Measurements from ENCODE around the gene MYCBP. TPM values are rescaled to one million over a fixed set of nuclear protein-coding genes. Genes with fewer than 3 reads are reported as not detected.
"Not testable (repeated sequence)": the region's sequence is repeated elsewhere in the genome, so short reads cannot be mapped to it uniquely, and the experiment has no call there.

MYCBP gene
- polyA plus RNA-seq (ENCODE audit: insufficient read length in 4 of 4), result 10 to 100 TPM; 26.8 to 42.2 (median 34.7) TPM

DNA sequence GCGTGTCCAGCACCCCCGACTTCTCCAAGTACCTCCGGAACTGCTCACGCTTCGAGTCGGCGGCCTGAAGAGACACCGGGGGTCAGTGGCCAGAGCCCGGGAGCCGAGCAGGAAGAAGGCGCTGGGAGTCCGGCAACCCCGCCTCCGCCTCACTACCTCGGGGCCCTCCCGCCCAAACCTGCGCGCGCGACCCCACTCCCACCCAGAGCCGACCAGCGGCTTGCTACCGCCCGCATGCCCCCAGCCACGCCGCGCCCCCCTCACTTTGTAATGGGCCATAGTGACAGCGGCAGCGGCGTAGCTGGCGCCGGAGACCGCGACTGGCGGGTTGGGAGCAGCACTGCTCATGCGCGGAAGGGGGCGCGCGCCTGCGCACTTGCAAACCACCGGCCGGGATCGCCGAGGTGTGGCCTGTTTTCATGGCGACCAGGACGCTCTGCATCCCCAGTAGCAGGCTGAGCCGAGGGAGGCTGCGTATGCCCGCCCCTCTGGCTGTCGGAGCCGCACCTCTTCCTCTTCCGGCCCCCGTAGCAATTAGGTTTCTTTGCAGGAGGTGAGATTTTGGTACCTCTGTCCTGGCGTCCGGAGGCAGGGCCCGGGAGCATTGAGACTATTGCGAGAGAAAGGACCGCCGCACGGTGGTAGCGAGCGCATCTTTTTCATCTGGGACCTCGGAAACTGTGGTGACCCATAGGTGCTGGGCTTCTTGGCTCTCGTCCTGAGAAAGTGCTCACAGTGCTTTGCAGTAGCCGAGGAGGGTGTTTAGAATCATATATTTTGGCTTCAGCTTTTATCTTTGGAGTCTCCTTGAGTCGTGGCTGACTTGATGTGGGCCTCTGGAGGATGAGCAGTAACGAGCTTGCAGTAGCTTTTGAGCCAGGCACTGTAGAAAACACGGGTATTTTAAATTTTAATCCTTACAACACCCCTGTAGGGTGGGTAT is at the start of gene MYCBP:
TSS of gene MYCBP (minus strand) at position 322 of the 943 bp plus-strand sequence. CDS start at position 279, 43 bp downstream.
- peak; percentile 82 to 93 (median 89) for DNase-seq (ENCODE audit: low read depth in 4 of 4, low spot score in 2 of 4)

DNA sequence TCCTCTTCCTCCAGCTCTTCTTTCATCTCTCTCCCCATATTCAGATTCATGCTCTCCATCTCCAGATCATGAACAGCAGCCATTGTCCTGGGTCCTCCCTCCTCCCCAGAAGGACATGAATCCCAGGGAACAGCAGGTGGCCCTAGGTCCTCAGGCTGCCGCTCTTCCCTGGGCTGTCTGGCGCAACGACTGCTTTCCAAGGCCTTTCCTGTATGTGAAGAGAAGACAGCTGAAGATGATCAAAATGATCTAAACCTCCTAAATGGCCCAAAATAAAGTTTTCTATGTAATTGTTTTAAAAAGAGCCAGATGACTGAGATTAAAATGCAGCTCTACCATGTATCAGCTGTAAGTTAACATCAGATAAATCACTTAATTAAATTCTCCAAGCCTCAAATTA is 46.0 kb upstream of the MYCBP start:
- peak in 2 of 4 donors; percentile 13 to 25 for DNase-seq (ENCODE audit: low read depth in 4 of 4, low spot score in 2 of 4)

DNA sequence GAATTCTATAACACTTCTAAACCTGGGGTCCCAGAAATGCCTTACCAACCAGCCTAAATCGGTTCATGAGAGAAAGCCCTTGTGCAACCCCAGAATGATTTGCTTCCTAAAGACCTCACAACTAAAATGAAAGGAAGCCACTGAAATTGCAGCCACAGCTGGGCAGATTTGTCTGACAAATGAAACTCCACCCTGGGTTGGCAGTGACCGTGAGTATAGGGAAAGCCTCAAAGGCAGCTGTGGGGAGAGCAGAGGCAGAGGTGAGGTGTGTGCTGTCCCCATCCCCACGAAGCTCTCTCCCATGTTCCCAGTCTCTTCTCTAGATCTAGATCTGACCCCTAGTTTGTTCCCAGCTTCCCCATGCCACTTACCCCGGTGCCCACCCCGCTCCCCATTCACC is 45.4 kb upstream of the MYCBP start:
- DNase-seq (ENCODE audit: low read depth in 4 of 4, low spot score in 2 of 4), result no peak

GRCh38 chr1:38917772-38918171 is 44.6 kb upstream of the MYCBP start:
- no peak for DNase-seq (ENCODE audit: low read depth in 4 of 4, low spot score in 2 of 4)

- no peak for DNase-seq (ENCODE audit: low read depth in 4 of 4, low spot score in 2 of 4)
Observed at GRCh38 chr1:38917337-38917736, 44.2 kb upstream of the MYCBP start.

GRCh38 chr1:38915352-38915948 is 42.3 kb upstream of the MYCBP start:
- no peak for DNase-seq (ENCODE audit: low read depth in 4 of 4, low spot score in 2 of 4)

DNA sequence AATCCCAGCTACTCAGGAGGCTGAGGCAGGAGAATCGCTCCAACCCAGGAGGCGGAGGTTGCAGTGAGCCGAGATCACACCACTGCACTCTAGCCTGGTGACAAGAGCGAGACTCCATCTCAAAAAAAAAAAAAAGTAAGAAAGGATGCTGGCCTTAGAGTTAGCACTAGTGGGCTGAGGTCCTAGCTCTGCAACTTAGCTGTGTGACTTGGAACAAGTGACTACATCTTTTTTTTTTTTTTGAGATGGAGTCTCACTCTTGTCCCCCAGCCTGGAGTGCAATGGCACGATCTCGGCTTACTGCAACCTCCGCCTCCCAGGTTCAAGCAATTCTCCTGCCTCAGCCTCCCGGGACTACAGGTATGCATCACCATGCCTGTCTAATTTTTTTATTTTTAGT is 41.8 kb upstream of the MYCBP start:
- DNase-seq (ENCODE audit: low read depth in 4 of 4, low spot score in 2 of 4), result not testable (repeated sequence)

DNA sequence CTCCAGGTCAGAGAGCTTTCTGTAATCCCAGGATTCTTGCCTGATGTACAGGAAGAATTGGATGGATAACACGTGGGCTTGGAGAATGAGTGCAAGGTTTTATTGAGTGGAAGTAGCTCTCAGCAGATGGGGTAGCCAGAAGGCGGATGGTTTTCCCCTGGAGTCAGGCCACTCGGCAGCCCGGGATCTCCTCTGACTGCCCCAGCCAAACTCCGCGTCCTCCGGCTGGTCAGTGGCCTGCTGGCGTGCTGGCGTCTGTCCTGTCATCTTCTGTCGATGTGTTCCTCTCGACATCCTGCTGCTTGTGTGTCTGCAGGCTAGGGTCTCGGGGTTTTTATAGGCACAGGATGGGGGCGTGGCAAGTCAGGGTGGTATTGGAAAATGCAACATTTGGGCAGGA is 35.7 kb upstream of the MYCBP start:
- DNase-seq (ENCODE audit: low read depth in 4 of 4, low spot score in 2 of 4), result no peak

DNA sequence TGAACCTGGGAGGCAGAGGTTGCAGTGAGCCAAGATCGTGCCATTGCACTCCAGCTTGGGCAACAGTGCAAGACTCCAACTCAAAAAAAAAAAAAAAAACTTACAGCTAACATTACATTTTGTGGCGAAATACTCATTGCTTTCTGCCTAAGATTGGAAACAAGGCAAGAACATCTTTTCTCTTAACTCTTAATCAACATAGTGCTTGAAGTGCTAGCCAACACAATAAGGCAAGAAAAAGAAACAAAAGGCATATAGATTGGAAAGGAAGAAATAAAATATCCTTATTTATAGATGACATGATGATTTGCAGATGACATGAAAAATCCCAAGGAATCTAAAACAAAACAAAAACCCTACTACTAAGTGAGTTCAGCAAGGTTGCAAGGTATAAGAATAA is 32.8 kb upstream of the MYCBP start:
- no peak for DNase-seq (ENCODE audit: low read depth in 4 of 4, low spot score in 2 of 4)

GRCh38 chr1:38899560-38899959 is 26.4 kb upstream of the MYCBP start:
- no peak for DNase-seq (ENCODE audit: low read depth in 4 of 4, low spot score in 2 of 4)

- no peak for DNase-seq (ENCODE audit: low read depth in 4 of 4, low spot score in 2 of 4)
Observed at GRCh38 chr1:38898653-38899230, 25.6 kb upstream of the MYCBP start.

DNA sequence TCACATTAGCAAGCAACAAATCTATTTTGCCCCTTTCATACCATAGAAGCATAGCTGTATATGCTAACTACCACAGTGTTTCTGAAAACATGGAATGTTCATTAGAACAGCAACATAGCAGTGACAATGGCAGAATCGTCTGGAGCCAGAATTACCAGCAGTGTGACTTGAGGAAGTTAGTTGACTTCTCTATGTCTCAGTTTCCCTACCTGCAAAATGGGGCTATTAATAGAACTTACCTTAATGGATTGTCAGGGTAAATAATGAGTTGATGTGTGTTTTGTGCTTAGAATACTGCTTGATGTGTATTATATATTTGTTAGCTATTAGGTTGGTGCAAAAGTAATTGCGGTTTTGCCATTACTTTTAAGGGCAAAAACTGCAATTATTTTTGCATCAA is 23.0 kb upstream of the MYCBP start:
- no peak for DNase-seq (ENCODE audit: low read depth in 4 of 4, low spot score in 2 of 4)

DNA sequence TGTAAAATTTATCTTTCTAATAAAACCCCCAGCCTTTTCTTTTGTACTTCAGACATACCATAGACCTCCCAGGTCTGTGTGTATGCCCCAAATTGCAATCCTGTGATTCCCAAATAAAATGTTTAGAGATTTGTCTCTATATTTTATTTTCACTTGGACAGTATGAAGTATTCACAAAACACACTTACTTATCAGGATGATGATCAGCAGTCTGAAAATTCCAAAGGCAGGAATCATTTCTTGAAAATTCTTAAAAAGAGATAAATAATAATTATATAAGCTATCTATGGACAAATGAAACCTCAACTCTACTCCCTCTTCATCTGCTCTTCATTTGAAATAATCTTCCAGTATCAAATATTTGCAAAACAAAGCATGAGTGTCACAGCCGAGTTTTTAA is 19.8 kb upstream of the MYCBP start:
- no peak for DNase-seq (ENCODE audit: low read depth in 4 of 4, low spot score in 2 of 4)

DNA sequence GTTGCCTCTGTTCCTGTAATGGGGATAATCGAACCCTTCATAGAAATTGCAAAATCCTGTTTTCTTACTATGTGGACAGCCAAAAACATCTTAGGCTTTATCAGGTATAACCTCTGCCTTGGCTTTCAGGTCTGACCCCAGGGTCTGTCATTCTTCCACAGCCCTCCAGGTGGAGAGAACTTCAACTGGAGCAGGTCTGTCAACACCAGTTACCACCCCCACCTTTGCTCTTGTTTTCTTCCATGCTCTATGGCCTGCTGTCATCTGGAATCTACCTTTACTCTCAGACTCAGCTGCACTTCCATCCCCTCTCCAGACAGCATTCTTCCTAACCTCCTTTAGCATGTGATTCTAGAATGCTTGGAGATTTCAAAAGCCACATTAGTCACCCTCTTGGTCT is 18.6 kb upstream of the MYCBP start:
- DNase-seq (ENCODE audit: low read depth in 4 of 4, low spot score in 2 of 4), result no peak

GRCh38 chr1:38889589-38889988 is 16.4 kb upstream of the MYCBP start:
- DNase-seq (ENCODE audit: low read depth in 4 of 4, low spot score in 2 of 4), result no peak

- no peak for DNase-seq (ENCODE audit: low read depth in 4 of 4, low spot score in 2 of 4)
Observed at GRCh38 chr1:38888423-38889333, 15.5 kb upstream of the MYCBP start.

DNA sequence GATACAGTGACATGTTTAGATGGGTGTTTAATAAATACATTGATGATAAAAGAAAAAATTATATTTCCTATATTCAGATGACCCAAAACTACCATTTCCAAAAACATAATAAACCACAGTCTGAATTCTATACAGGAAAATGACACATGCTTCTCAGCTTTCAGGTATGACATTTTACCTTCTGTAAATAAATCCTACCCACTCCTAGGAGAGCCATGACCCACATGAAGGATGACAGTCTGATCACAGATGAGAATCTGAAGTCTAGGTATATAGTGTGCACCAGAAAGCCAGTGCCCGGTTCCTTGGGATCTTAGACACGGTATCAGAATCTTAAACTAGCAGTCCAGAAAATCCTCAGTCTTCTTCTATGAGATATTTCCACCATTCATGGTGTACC is 11.9 kb upstream of the MYCBP start:
- no peak for DNase-seq (ENCODE audit: low read depth in 4 of 4, low spot score in 2 of 4)

DNA sequence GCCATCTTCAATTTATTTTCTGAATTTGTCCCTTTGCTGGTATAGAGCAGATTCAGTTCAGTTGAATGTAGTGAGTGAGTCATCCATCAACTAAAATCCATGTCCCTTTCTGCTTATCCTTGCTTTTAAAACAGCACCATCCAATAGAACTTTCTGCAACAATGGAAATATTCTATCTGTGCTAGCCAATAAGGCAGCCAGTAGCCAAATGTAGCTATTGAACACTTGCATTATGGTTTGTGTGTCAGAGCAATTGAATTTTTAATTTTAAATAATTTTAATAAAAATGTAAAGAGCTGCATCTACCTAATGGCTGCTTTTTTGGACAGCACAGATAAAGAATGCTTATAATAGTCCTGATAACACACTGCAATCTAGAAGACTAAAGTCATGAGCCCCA is 8.3 kb upstream of the MYCBP start, which contains the start of gene GJA9:
TSS of gene GJA9 (minus strand) at position 101 of the 400 bp plus-strand sequence. CDS start 5,489 bp downstream, outside the sequence.
- no peak for DNase-seq (ENCODE audit: low read depth in 4 of 4, low spot score in 2 of 4)

GRCh38 chr1:38875811-38876210 is 2.7 kb upstream of the MYCBP start:
- DNase-seq (ENCODE audit: low read depth in 4 of 4, low spot score in 2 of 4), result no peak

DNA sequence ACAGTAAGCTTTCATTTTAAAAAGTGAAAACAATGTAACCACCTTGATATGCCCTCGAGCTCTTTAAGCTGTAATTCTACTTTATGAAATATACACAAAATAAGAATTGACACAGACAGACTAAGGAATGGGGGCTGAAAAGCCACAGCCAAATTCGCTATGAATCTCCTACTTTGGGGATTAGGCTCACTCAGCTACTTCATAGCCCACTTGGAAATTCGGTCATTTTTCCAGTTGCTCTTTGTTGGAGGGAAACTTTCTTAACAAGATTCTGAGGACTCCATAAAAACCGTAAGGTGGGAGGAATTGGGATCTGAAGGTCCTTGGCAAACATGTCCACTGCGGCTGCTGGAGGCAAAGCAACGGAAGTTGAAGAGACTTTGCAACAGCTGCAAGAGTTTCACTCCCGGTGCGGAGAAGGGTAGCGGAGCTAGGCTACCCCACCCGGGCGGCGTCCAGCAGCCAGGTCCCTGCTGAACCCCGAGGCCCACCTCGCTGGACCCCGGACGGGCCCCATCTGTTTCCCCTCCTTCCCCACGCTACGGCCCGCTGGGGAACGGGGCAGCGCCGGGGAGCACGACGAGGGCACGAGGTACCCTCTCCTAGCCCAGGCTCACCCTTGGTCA is 634 bp downstream of the MYCBP start:
- no peak for DNase-seq (ENCODE audit: low read depth in 4 of 4, low spot score in 2 of 4)
